HG02588 (cell line): ENCODE results near the gene ARHGEF6.
"Not testable (repeated sequence)": the region's sequence is repeated elsewhere in the genome, so short reads cannot be mapped to it uniquely, and the experiment has no call there.

Experiments used
- ATAC-seq: cut with Tn5 transposase; IDR thresholded peaks from one replicate; pipeline ENCODE4 v1.9.1; 2021; ENCODE audit warnings: mild to moderate bottlenecking, moderate library complexity; ENCODE audit not compliant: unreplicated experiment

Gene ARHGEF6

GRCh38 chrX:136784231-136784630 is 3.5 kb upstream of the ARHGEF6 start:
- ATAC-seq: no peak

- no peak for ATAC-seq
These were observed 2.4 kb upstream of the ARHGEF6 start for GRCh38 chrX:136783159-136783558.

- ATAC-seq: no peak
These were observed 557 bp upstream of the ARHGEF6 start for GRCh38 chrX:136781180-136781797.

GRCh38 chrX:136780241-136780640 is 491 bp downstream of the ARHGEF6 start:
- no peak for ATAC-seq

- no peak for ATAC-seq
These were observed 1.4 kb downstream of the ARHGEF6 start for GRCh38 chrX:136779346-136779781.

GRCh38 chrX:136778916-136779315 is 1.8 kb downstream of the ARHGEF6 start:
- ATAC-seq: no peak

- ATAC-seq: no peak
These were observed 2.7 kb downstream of the ARHGEF6 start for GRCh38 chrX:136778020-136778419.

GRCh38 chrX:136773648-136774047 is 7.1 kb downstream of the ARHGEF6 start:
- ATAC-seq: no peak

GRCh38 chrX:136771869-136772268 is 8.9 kb downstream of the ARHGEF6 start:
- not testable (repeated sequence) for ATAC-seq

- no peak for ATAC-seq
These were observed 12.2 kb downstream of the ARHGEF6 start for GRCh38 chrX:136768469-136769084.

- peak; percentile 76 for ATAC-seq
These were observed 13.4 kb downstream of the ARHGEF6 start for GRCh38 chrX:136767104-136767941.

GRCh38 chrX:136766785-136767103 is 14.0 kb downstream of the ARHGEF6 start:
- ATAC-seq: no peak

- ATAC-seq: no peak
These were observed 14.8 kb downstream of the ARHGEF6 start for GRCh38 chrX:136765821-136766356.

- ATAC-seq: no peak
These were observed 16.5 kb downstream of the ARHGEF6 start for GRCh38 chrX:136764206-136764605.

- no peak for ATAC-seq
These were observed 17.8 kb downstream of the ARHGEF6 start for GRCh38 chrX:136762820-136763452.

- ATAC-seq: no peak
These were observed 19.3 kb downstream of the ARHGEF6 start for GRCh38 chrX:136761421-136761820.

GRCh38 chrX:136759968-136760367 is 20.8 kb downstream of the ARHGEF6 start:
- ATAC-seq: no peak

- ATAC-seq: no peak
These were observed 25.3 kb downstream of the ARHGEF6 start for GRCh38 chrX:136755411-136755810.

- ATAC-seq: no peak
These were observed 26.1 kb downstream of the ARHGEF6 start for GRCh38 chrX:136754651-136755050.

GRCh38 chrX:136752796-136753195 is 27.9 kb downstream of the ARHGEF6 start:
- no peak for ATAC-seq

- ATAC-seq: no peak
These were observed 28.4 kb downstream of the ARHGEF6 start for GRCh38 chrX:136752346-136752745.
